Activated T-cell treated with anti-CD3 and anti-CD28 coated beads, Interleukin-2, amount 50 U/mL, for 4 hours (primary cell): ENCODE data around the gene RASGRP2. TPM values are rescaled to one million over a fixed set of nuclear protein-coding genes. Genes with fewer than 3 reads are reported as not detected.

Experiments
- ATAC-seq, 2 donors: fragments of 200-7000 bp; cut with Tn5 transposase; one replicate each; pipeline ENCODE4 v1.10.0; 2021
- DNase-seq: peaks from one replicate; pipeline ENCODE4 v3.0.0-alpha.2; 2020
- H3K27me3 Mint-ChIP-seq: one replicate; pipeline ENCODE4 v1.8.0; 2021; ENCODE audit warnings: low read depth, mixed read lengths
- H3K36me3 Mint-ChIP-seq: one replicate; pipeline ENCODE4 v1.8.0; 2022; ENCODE audit warnings: mixed read lengths; ENCODE audit not compliant: insufficient read depth
- H3K4me1 Mint-ChIP-seq: one replicate; pipeline ENCODE4 v1.8.0; 2021; ENCODE audit warnings: low read depth, mixed read lengths
- H3K4me3 Mint-ChIP-seq: one replicate; pipeline ENCODE4 v1.8.0; 2021; ENCODE audit warnings: mild to moderate bottlenecking, moderate library complexity, mixed read lengths
- H3K9me3 Mint-ChIP-seq: one replicate; pipeline ENCODE4 v1.8.0; 2021; ENCODE audit warnings: mixed read lengths
- total RNA-seq, 3 donors: library from RNA; stranded (reverse); gene quantifications; one replicate each; pipeline ENCODE4 v1.2.1, GENCODE V29; 2021

The RASGRP2 gene
- total RNA-seq, 3 donors from 2014 or later = 2.6 to 3.7 (median 2.9) TPM

DNA sequence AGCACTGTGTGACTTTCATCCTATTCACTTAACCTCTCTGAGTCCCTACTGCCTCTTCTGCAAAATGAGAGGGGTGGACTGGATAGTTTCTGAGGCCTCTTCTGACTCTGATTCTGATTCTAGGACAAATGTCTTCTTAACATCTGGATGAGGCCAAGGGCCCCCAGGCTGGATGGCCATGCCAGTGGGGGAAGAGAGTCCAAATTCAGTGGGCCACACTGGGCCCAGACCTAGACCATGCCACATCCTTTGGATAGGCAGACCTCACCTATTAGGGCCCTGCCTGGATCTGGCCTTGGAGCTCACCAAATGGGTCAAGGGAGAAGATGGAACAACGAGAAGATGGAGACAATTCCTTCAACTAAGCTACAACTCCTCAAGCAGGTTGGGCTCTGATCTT, 45.5 kb downstream of the RASGRP2 start:
- DNase-seq (no peak), ATAC-seq (no peak)
- Mint-ChIP-seq H3K4me3 (no peak overlapping the region), H3K27me3 (peaks cover 16% of the 10 kb centered on the region), H3K9me3 (no peaks in the 10 kb centered on the region), H3K4me1 (no peaks in the 10 kb centered on the region), H3K36me3 (no peaks in the 10 kb centered on the region)

DNA sequence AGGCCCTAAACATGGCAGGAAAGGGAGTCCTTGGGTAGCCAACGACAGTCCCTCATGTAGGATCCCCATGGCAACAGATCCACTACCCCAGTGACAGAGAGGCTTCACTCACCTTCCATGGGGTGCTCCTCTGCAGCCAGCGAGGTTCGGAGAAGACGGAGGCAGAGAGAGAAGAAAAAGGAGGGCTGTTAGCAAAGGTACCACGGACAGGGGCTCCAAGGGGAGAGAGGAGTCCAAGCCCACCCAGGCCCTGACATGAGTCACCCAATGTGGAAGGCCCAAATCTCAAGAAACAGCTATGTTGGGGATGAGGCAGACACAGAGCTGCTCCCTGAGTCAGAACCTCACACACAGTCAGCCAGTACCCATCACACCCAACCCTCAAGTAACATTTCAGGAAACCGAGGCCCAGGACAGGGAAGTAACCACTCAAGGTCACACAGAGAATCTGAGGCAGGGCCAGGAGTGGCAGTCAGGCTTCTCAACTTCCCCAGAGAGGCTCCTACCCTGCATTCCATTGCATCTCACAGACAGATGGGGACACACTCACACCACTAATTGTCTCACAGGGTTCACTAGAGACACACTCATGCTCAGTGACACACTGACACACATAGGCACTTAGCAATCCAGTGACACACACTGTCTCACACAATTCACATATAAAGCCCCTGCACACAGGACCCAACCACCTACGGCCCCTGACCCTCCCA, 46.1 kb downstream of the RASGRP2 start:
- Mint-ChIP-seq H3K27me3 (peaks cover 20% of the 10 kb centered on the region), H3K9me3 (no peaks in the 10 kb centered on the region), H3K36me3 (no peaks in the 10 kb centered on the region), H3K4me1 (peaks cover 4% of the 10 kb centered on the region), H3K4me3 (no peak overlapping the region)
- ATAC-seq (no peak), DNase-seq (no peak)

DNA sequence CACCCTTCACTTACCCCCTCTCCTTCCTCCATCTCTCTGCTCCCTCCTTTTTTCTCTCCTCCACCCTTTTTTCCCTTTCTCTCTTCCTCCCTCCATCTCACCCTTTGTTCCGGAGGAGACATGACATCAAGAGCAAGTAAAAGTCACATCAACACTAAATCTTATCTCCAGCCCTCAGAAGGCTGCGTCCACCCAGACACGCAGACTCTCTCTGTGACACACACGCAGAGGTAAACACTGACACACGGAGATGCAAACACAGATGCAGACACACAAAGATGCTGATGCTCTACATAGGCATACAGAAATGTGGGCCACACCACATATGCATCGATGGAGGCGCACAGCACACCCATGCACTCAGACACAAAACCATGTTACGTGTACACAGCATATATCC, 47.9 kb downstream of the RASGRP2 start:
- ATAC-seq (no peak), DNase-seq (no peak)
- Mint-ChIP-seq H3K36me3 (no peaks in the 10 kb centered on the region), H3K4me1 (peaks cover 10% of the 10 kb centered on the region), H3K4me3 (no peak overlapping the region), H3K9me3 (no peaks in the 10 kb centered on the region), H3K27me3 (peaks cover 31% of the 10 kb centered on the region)

DNA sequence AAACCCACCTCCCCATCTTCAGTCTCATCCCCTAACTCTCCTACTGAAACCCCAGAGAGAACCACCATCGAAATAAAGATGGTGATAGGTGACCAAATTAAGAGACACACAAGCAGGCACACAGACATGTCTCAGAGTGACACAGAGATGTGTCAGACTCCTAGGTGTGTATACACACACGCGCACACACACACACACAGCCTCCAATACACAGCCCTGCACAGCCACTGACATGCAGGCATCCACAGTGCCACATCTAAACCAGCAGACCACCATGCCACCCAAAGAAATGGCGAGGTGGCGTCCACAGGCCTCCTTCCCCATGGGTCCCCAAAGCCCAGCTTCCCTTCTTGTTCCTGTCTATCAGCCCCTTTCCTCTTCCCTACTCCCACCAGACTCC, 48.4 kb downstream of the RASGRP2 start:
- no peak for DNase-seq
- Mint-ChIP-seq H3K27me3 (peaks cover 30% of the 10 kb centered on the region), H3K4me1 (peaks cover 10% of the 10 kb centered on the region), H3K4me3 (no peak overlapping the region), H3K36me3 (no peaks in the 10 kb centered on the region), H3K9me3 (no peaks in the 10 kb centered on the region)
- no peak for ATAC-seq

DNA sequence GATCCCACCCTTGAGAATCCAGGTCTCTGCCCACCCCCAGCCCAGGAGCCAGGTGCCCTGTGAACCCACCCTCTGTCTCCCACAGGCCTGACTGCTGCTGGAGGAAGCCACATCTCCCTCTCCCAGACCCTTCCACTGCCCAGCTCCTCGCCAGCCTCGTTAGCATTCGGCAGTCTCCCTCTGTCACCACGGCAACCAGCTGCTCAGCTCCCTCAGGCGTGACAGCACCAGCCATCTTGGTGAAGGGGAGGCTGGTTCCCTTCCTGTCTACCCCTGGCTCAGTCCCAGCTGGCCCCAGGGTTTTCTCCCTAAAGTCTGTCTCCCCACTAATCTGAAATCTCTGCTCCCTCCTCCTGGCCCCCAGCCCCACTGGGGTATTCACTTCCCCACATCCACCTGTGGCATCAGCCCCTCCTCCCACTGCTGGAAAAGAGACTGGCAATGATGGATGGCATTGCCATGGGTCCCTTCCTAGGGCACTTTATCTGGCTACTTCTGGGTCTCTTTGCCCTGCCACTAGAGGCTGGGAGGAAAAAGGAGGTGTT, 49.0 kb downstream of the RASGRP2 start:
- no peak for ATAC-seq
- Mint-ChIP-seq H3K27me3 (peaks cover 30% of the 10 kb centered on the region), H3K36me3 (no peaks in the 10 kb centered on the region), H3K4me1 (peaks cover 10% of the 10 kb centered on the region), H3K4me3 (no peak overlapping the region), H3K9me3 (no peaks in the 10 kb centered on the region)
- no peak for DNase-seq

DNA sequence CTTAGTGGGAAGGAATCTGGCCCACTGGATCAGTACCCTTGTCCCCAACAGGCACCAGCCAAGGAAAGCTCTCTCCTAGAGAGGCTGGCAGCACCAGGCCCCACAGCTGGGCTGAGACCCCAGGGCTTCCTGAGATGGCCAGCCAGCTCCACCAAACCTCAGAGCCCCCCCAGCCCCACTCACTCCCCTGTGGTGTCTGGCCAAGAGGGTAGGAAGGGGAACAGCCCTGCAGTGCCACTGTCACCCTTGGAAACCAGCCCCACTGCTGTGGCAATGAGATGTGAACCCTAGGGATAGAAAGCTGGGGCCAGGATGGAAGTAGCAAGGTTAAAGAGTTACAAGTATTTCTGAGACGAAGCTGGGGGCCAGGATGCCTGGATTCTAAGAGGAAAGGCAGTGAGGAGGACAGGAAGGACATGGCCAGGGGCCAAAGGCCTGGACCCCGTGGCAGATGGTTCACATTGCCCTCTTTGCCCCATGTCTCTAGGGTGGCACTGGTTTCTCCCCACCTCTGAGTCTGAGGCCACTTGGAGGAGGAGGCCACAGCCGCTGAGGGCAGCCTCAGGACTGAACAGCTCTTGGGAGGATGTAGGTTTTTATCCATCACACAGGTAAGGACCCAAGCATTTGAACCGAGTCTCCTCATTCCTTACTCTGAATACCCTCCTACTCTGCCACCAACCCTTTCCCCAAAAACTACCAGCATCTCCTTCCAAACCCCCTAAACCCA, 49.8 kb downstream of the RASGRP2 start:
- H3K27me3 Mint-ChIP-seq = peaks cover 30% of the 10 kb centered on the region
- peaks cover 10% of the 10 kb centered on the region for H3K4me1 Mint-ChIP-seq
- H3K9me3 Mint-ChIP-seq = no peaks in the 10 kb centered on the region
- no peak for DNase-seq
- H3K4me3 Mint-ChIP-seq = no peak overlapping the region
- no peak for ATAC-seq
- no peaks in the 10 kb centered on the region for H3K36me3 Mint-ChIP-seq

DNA sequence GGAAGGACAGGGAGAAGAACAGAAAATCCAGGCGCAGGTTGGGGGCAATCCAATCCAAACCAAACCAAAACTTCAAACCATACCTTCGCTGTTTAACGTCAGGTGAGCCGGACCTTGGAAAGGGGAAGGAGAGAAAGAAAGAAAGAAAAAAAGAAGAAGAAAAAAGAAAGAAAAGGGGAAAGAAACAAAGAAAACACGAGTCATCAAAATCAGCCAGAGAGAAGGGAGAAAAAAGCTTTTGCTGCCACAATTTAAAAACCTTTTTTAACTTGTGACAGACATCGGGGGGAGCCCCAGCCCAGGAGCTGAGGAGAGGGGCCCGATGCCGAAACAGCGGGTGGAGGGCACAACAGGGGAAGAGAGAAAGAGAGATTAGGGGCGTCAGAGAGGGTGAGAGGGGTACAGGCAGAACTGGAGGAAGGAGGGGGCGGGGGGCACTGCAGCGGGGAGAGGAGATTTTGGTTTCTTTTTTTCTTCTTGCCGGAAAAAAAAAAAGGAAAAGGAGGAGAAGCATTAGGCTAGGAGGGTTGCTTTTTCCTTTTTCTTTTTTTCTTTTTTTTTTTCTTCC, 51.1 kb downstream of the RASGRP2 start:
- DNase-seq (no peak), ATAC-seq (no peak)
- H3K4me1 Mint-ChIP-seq = peaks cover 21% of the 10 kb centered on the region
- H3K36me3 Mint-ChIP-seq = no peaks in the 10 kb centered on the region
- H3K27me3 Mint-ChIP-seq = peaks cover 30% of the 10 kb centered on the region
- no peaks in the 10 kb centered on the region for H3K9me3 Mint-ChIP-seq
- H3K4me3 Mint-ChIP-seq = peak overlapping the region; percentile 44

DNA sequence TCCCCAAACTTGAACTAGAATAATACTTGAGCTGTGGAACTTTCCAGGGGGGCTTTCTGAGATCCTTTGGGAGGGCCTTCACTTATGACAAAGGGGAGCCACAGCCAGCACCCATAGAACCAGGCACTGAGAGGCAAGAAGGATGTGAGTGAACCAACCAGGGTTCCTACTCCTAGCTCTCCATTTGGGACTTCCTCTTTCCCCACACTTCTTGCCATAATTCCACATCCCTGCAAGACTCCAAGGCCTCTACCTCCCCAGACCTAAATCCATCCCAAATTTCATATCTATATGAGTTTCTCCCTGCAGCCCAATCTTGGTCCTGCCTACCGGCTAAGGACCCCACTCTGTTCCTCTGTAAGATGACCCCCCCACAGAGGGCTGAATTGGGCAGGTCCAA, 52.4 kb downstream of the RASGRP2 start:
- ATAC-seq = no peak
- no peak for DNase-seq
- Mint-ChIP-seq H3K9me3 (no peaks in the 10 kb centered on the region), H3K4me1 (peaks cover 21% of the 10 kb centered on the region), H3K4me3 (no peak overlapping the region), H3K36me3 (no peaks in the 10 kb centered on the region), H3K27me3 (peaks cover 30% of the 10 kb centered on the region)

DNA sequence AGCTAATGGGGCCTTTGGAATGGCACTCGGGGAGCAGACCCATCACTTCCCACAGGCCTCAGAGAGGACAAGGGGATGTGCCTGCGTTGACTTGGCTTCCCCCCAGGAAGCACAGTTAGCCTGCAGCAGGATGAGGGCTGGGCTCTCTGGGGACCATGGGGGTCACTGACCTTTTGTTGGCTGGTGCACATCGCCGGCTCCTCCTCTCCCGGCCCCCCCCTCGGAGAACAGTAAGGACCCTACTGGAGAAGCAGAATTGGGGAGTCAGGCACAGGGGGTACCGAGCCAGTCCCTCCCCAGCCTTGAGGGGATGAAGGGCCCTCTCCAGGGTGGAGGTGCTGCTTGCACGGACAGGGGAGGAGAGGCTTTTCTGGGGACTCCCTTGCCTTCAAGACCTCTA, 53.7 kb downstream of the RASGRP2 start:
- Mint-ChIP-seq H3K4me3 (no peak overlapping the region), H3K36me3 (no peaks in the 10 kb centered on the region), H3K27me3 (peaks cover 29% of the 10 kb centered on the region), H3K9me3 (no peaks in the 10 kb centered on the region), H3K4me1 (peaks cover 21% of the 10 kb centered on the region)
- DNase-seq (no peak), ATAC-seq (no peak)

DNA sequence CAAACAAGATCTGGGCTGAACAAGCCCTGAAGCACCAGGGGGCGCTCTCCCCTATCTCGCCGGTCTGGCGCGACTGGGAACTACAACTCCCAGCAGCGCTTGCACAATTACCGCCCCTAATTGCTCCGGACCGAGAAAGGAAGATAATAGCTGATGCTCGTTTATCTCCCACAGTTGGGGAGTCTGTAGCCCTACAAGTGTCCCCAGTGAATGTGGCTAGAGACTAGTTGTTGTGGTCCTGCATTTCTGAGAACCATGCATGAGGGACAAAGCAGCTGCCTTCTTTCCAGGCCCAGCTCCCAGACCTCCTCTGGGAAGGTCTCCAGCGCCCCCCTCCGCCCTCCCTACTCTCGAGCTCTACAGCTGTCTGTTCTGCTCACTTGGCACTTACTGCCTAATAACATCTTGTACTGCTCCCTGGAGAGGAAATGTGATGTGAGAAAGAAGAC, 55.4 kb downstream of the RASGRP2 start:
- Mint-ChIP-seq H3K27me3 (peaks cover 21% of the 10 kb centered on the region), H3K36me3 (no peaks in the 10 kb centered on the region), H3K4me3 (peak overlapping the region; percentile 35), H3K4me1 (peaks cover 21% of the 10 kb centered on the region), H3K9me3 (no peaks in the 10 kb centered on the region)
- peak; percentile 99 for ATAC-seq
- peak; percentile 90 for DNase-seq

DNA sequence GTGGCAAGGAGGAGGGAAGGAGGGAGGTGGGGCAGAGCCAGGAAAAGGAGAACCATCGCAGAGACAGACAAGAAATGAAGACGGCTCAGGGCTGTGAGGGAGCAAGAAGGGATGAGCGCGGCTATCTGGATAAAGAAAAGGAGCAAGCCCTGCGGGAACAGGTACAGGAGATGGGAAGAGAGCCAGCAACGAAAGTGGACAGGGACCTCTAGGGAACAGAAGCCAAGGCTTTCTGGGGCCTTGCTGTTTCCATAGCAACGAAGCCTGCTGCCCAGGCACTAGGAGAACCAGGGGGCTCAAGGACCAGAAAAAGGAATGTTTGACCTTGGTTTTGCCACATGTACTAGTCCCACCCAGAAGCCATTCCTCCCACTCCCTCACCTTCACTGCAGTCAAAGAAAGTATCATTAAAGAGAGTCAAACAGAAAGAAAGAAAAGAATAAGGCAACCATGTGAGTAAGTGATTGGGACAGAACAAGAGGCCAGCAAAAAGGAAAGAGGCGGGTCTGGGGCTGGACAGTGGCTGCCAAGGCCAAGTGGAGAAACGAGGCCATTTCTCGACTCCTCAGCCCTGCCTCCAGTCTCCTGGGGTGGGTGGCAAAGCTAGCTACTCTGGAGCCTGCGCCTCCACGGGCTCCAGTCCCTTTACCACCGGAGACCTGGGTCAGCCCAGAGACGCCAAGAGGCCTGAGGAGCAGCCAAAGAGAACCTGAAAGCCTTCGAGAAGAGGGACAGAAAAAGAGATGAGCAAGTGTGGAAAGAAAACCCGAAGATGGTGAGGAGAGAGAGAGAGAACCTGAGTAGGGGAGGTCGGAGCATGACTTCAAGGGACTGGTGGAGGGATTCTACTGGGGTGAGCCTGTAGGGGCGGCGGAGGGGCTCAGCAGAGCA, 56.1 kb downstream of the RASGRP2 start:
- H3K27me3 Mint-ChIP-seq = peaks cover 16% of the 10 kb centered on the region
- peaks cover 19% of the 10 kb centered on the region for H3K4me1 Mint-ChIP-seq
- no peaks in the 10 kb centered on the region for H3K36me3 Mint-ChIP-seq
- DNase-seq = no peak
- no peak for ATAC-seq
- H3K9me3 Mint-ChIP-seq = no peaks in the 10 kb centered on the region
- H3K4me3 Mint-ChIP-seq = peak overlapping the region; percentile 35

DNA sequence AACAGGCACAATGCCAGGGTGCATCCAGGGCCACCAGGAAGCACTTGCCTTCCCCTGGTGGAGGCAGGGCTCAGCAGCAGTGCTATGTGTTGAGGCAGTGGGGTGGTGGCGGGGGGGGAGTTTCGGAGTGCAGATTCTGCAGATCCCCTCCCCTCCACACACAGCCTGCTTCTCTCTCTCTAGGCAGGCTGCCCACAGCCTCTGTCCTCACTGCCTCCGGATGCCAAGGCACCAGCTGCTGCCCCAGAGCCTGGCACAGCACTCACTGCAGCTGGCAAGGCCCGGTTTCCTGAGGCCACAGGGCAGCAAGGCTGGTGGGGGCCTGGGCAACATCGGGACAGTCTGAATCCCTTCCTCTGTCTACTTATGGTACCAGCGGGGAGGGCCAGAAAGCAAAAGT, 56.7 kb downstream of the RASGRP2 start:
- Mint-ChIP-seq H3K27me3 (peaks cover 10% of the 10 kb centered on the region), H3K4me1 (peaks cover 12% of the 10 kb centered on the region), H3K4me3 (no peak overlapping the region), H3K9me3 (no peaks in the 10 kb centered on the region), H3K36me3 (no peaks in the 10 kb centered on the region)
- DNase-seq = no peak
- no peak for ATAC-seq

DNA sequence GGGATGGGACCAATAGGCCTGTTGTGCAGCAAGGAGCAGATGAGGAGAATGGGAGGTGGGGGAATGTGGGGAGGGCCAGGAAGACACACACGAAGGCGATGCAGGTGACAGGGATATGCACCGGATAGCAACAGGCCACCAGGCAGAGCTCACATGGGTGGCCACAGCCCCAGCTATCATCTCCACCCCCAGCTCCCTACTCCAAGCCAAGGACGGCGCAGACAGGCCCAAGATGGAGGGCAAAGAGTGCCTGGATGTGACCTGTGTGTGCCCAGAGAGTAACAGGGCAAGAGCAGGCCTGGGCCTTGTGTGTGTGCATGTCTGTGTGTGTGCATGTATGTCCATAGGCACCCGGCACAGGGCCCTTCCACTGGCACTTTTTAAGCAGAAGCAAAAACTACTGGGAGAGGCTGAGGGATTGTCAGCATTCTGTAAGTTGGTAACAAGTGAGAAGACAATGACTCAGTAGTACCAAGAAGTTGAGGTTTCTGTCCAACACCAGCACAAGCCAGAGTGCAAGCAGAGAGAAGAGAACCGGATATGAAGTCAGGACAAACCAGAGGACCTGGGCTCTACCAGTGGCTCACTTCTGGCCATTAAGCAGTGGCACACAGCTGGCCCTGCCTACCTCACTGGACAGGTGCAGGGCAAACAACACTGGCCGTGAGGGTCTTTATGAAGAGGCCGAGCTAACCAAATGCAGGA, 57.3 kb downstream of the RASGRP2 start:
- H3K27me3 Mint-ChIP-seq = peaks cover 4% of the 10 kb centered on the region
- no peak overlapping the region for H3K4me3 Mint-ChIP-seq
- no peaks in the 10 kb centered on the region for H3K36me3 Mint-ChIP-seq
- no peak for DNase-seq
- peaks cover 11% of the 10 kb centered on the region for H3K4me1 Mint-ChIP-seq
- no peaks in the 10 kb centered on the region for H3K9me3 Mint-ChIP-seq
- ATAC-seq = no peak
